GM23248 (cell line): ENCODE results near the gene RAMP3.

Experiments used
- EZH2 ChIP-seq: fragments of 200-600 bp; sonication (generic); IDR thresholded peaks from 2 replicates; pipeline ENCODE4 v1.6.1; 2018; ENCODE audit warnings: antibody characterized with exemption, mild to moderate bottlenecking; ENCODE audit not compliant: insufficient read depth, poor library complexity, severe bottlenecking
- EZH2phosphoT487 ChIP-seq: fragments of 200-600 bp; sonication (generic); IDR thresholded peaks from 2 replicates; pipeline ENCODE4 v1.6.1; 2018; ENCODE audit warnings: antibody characterized with exemption, moderate library complexity, mild to moderate bottlenecking, low read depth; ENCODE audit not compliant: insufficient read depth

DNA sequence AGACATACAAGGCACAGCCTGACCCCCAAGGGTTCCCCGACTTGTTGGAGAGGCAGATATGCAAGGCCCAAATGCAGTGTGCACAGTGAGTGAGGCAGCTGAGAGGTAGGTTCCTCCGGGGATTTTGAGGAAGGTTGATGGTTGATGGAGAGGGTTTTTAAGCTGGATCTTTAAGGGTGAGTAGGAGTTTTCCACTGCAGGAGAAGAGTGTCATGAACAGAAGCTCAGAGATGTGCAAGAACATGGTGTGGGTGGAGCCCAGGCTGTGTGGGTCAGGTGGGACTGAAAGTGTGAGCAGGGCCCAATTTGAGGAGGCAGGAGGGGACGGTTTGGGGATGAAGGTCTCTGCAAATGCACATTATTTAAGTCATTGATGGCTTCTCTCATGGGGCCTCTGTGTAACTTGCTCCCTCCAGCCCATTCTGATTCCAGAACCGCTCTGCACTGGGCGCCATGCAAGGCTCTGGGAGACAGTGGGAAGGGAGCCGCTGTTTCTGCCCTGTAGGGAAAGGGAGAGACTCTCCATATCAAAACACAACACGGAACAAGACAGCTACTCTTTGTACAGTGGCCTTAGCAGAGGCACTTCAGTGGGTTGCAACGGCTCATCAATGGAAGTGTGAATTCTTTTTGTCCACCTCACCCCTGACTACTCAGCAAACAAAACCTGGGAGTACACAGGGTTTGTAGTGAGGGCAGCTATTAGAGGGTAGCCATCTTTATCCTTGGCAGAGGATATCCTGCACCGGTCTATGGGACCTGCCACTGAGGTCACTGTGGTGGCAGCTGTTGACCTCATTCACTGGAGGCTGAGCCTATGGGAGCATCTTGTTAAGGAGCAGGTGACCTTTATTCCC, 29.7 kb downstream of the RAMP3 start:
- no peak for TF ChIP-seq EZH2
- no peak for TF ChIP-seq EZH2phosphoT487
